Measurements from ENCODE around the gene SPATA1. TPM values are rescaled to one million over a fixed set of nuclear protein-coding genes. Genes with fewer than 3 reads are reported as not detected.

SPATA1 gene
- total and polyA plus RNA-seq, 2 of the 8 experiments (the other 6 are each of a cell fraction or from before 2014, with no cell fraction given): 0.51 to 1.1 TPM

- Histone ChIP-seq H3K36me3 (ENCODE audit: control insufficient read depth in 2 of 4, insufficient read depth in 4 of 4, low read length in 3 of 4) (no peaks in the 10 kb centered on the region), H3K56ac (replicated peaks; ENCODE audit: insufficient read length, low read depth, low read length) (no peak overlapping the region), H2AK5ac (ENCODE audit: low read depth, low read length) (no peak overlapping the region), H3K23me2 (ENCODE audit: low read depth, low read length) (peaks cover 7% of the 10 kb centered on the region; the same call in 1 of the 2 replicates), H2AFZ (ENCODE audit: low read length) (no peak overlapping the region), H2BK15ac (ENCODE audit: low read length) (no peak overlapping the region), H3K4me3 (ENCODE audit: extremely low read depth in 1 of 4, insufficient read depth in 2 of 4, low read depth in 3 of 4, low read length in 4 of 4) (no peak overlapping the region), H3K27me3 (replicated peaks in 1 of 4; ENCODE audit: control insufficient read depth in 3 of 4, extremely low read depth in 1 of 4, insufficient read depth in 3 of 4, low read length in 3 of 4) (no peaks in the 10 kb centered on the region; a peak in 1 of 7 replicates), H4K91ac (replicated peaks; ENCODE audit: insufficient read length, low read length) (no peak overlapping the region), H3K4ac (replicated peaks; ENCODE audit: insufficient read length, low read depth, low read length) (no peak overlapping the region), H3K27ac (ENCODE audit: low read depth, low read length) (no peak overlapping the region), H2BK120ac (replicated peaks; ENCODE audit: low read depth, low read length) (peak overlapping the region; percentile 85), H3K4me1 (replicated peaks in 1 of 4; ENCODE audit: control insufficient read depth in 3 of 4, insufficient read depth in 4 of 4, low read length in 3 of 4) (peaks cover 5 to 13% (median 8%) of the 10 kb centered on the region in 4 experiments), H4K8ac (ENCODE audit: extremely low read depth, insufficient read depth, low read length) (no peak overlapping the region), H3K79me2 (ENCODE audit: control insufficient read depth in 1 of 2, insufficient read depth in 2 of 2, low read length in 2 of 2) (no peaks in the 10 kb centered on the region), H4K5ac (ENCODE audit: insufficient read length, low read depth, low read length) (no peak overlapping the region), H2BK20ac (ENCODE audit: low read length) (no peak overlapping the region), H2BK5ac (ENCODE audit: low read depth, low read length) (no peak overlapping the region), H3K14ac (ENCODE audit: insufficient read length) (no peak overlapping the region), H3K79me1 (ENCODE audit: low read depth, low read length) (no peaks in the 10 kb centered on the region), H3K9me3 (ENCODE audit: insufficient read depth in 2 of 2, low read depth in 1 of 2, low read length in 1 of 2) (no peaks in the 10 kb centered on the region; a peak in 1 of 4 replicates), H3K18ac (ENCODE audit: extremely low read depth, low read length) (no peak overlapping the region), H3K23ac (ENCODE audit: insufficient read length) (no peak overlapping the region), H3K4me2 (ENCODE audit: insufficient read depth in 1 of 2, low read depth in 2 of 2, low read length in 2 of 2) (peak overlapping the region in 1 of 2 experiments; percentile 44; a peak in 1 of 4 replicates), H4K20me1 (replicated peaks in 1 of 2; ENCODE audit: control insufficient read depth in 1 of 2, insufficient read depth in 2 of 2, low read length in 2 of 2) (no peaks in the 10 kb centered on the region), H3K9ac (replicated peaks in 1 of 4; ENCODE audit: extremely low read depth in 1 of 4, low read depth in 3 of 4, low read length in 3 of 4) (no peak overlapping the region), H2BK12ac (ENCODE audit: low read depth, low read length) (no peak overlapping the region)
- FAIRE-seq (no peak), DNase-seq (ENCODE audit: low read depth in 1 of 2, low spot score in 2 of 2) (no peak)
- ChIA-PET CTCF (ENCODE audit: partially characterized antibody) (no interaction called here), POLR2A (ENCODE audit: partially characterized antibody) (no interaction called here)
- TF ChIP-seq BACH1 (IDR thresholded peaks at IDR 0.05; ENCODE audit: low read length): no peak
- WGBS, 2 experiments (ENCODE audit: extremely low coverage in 1 of 2, insufficient coverage in 1 of 2, insufficient read length in 1 of 2, insufficient replicate concordance in 2 of 2, low coverage in 1 of 2, low lambda C conversion rate in 2 of 2, missing lambda C conversion rate in 1 of 2): 83% methylated on average over 2 of the region's 2 CpGs; no CpG with 5 or more reads in 1 of the 2 experiments
These were observed 65.0 kb downstream of the SPATA1 start for GRCh38 chr1:84571150-84571535.
